ENCODE results near the gene SUFU. TPM values are rescaled to one million over a fixed set of nuclear protein-coding genes. Genes with fewer than 3 reads are reported as not detected.

Gene SUFU
- total RNA-seq, 4 donors from 2014 or later: 5.5 to 13.3 (median 8.2) TPM

DNA sequence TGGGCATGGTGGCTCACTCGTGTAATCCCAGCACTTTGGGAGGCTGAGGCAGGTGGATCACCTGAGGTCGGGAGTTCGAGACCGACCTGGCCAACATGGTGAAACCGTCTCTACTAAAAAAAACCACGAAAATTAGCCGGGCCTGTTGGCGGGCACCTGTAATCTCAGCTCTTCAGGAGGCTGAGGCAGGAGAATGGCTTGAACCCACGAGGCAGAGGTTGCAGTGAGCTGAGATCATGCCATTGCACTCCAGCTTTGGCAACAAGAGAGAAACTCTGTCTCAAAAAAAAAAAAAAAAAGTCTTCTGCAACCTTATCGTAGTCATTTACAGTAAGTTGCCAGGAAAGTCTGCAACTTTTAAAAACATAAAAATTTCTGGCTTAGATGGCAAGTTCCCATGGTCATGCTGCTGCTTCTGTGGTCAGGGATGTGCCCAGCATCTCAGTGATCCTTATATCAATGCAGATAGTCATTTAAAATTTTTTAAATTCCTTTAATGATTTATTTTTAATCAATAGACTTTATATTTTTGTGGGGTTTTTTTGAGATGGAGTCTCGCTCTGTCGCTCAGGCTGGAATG, 15.6 kb downstream of the SUFU start:
- TF ChIP-seq, protein P1, sequence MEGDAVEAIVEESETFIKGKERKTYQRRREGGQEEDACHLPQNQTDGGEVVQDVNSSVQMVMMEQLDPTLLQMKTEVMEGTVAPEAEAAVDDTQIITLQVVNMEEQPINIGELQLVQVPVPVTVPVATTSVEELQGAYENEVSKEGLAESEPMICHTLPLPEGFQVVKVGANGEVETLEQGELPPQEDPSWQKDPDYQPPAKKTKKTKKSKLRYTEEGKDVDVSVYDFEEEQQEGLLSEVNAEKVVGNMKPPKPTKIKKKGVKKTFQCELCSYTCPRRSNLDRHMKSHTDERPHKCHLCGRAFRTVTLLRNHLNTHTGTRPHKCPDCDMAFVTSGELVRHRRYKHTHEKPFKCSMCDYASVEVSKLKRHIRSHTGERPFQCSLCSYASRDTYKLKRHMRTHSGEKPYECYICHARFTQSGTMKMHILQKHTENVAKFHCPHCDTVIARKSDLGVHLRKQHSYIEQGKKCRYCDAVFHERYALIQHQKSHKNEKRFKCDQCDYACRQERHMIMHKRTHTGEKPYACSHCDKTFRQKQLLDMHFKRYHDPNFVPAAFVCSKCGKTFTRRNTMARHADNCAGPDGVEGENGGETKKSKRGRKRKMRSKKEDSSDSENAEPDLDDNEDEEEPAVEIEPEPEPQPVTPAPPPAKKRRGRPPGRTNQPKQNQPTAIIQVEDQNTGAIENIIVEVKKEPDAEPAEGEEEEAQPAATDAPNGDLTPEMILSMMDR (IDR thresholded peaks at IDR 0.05; ENCODE audit: low read depth): no peak

DNA sequence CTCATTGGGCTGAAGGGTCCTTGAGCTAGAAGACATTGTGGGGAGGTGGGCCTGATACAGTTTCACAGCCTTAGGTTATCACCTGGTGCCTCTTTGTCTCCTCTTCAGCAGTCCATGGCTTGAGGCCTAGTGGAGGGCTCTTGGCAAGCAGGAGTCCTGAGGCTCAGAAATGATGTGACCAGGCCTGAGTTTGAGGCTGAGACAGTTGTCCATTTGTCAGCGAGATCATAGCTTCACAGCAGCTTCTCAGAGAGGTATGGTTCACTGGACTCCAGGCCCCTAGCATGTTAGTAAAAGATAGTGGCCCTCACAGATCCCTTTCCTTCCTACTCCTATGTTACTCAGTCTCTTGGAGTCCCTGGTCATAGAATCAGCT, 19.1 kb downstream of the SUFU start:
- TF ChIP-seq, protein P1 (IDR thresholded peaks at IDR 0.05; ENCODE audit: low read depth): no peak

DNA sequence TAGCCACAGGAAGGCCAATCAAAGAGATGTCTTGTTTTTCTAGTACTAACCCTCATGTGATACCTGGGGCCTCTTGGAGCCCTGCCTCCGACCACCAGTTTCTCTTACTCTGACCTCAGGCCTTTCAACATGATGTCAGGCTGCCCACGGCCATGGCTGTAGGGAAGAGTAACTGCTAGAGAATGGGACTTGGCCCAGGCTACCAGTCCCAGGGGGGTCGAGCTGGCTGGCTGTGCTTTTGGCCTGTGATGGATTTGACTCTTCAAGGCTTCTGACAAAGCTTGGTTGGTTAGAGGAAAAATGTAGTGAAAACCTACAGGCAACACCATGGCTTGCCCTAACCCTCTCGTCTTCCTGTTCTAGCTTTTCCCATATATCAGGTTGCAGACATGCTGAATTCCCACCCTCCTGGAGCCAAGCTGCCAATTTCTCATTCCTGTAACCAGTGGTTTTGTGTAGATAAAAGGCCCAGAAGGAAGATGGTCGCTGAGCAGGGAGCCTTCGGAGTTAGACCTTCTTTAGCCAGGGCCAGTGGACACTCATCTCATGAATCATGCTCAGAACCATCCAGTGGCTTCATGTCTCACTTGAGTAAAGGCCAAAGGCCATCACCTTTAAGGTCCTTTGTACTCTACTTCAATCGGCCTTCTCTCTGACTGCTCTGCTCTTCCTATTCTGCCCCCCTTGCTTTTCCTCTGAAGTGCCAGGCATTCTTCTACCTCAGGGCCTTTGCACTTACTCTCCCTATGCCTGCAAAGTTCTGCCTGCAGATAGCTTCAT, 19.7 kb downstream of the SUFU start:
- TF ChIP-seq, protein P1 (IDR thresholded peaks at IDR 0.05; ENCODE audit: low read depth): no peak

DNA sequence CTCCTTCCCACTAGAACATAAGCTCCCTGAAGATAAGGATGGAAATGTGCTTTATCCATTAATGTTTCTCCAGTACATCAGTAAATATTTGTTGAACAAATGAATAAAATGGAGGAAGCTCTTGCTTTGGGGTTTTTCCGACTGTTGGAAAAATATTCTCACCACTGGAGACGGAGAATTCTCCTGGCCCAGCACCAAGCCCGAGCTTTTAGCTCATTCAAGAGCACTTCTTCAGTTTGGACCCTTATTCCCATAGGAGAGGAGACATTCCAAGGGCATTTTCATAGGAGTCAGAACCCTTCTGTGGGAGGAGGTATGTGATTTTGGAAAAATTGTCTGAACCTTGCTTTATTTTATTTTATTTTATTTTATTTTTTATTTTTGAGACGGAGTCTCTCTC, 21.0 kb downstream of the SUFU start:
- TF ChIP-seq, protein P1 (IDR thresholded peaks at IDR 0.05; ENCODE audit: low read depth): no peak

DNA sequence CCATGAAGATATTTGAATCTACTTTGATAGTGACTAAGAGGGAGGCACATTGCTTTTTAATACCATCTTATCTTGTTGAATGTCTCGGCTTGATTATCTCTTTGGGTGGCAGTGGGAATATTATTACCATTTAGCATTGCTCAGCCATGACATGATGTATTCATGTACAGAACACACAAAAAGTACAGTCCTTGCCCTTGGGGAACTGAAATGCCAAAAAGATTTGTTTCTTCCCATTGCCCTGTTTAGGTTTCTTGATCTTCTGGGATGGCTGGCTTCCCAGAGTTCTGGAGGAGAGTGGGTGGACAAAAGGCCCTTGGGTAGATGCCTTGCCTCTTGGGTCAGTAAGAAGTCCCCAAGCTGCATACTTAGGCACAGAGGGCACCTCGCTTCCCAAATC, 23.8 kb downstream of the SUFU start:
- TF ChIP-seq, protein P1 (IDR thresholded peaks at IDR 0.05; ENCODE audit: low read depth): no peak

DNA sequence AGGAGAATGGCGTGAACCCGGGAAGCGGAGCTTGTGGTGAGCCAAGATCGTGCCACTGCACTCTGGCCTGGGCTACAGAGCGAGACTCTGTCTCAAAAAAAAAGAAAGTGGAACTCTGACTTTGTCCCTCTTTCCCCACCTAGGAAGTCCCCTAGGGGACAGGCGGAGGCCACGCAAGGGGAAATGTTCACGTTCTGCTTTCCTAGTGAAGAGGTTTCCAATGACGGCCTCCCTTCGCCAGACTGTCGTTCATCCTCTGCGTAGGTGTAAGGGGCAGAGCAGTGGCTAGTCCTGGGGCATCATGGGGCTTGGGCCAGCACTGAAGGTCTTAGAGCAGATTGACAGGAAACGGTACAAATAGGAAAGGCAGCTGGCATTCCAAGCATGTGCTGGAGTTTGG, 30.6 kb downstream of the SUFU start:
- TF ChIP-seq, protein P1 (IDR thresholded peaks at IDR 0.05; ENCODE audit: low read depth): no peak

DNA sequence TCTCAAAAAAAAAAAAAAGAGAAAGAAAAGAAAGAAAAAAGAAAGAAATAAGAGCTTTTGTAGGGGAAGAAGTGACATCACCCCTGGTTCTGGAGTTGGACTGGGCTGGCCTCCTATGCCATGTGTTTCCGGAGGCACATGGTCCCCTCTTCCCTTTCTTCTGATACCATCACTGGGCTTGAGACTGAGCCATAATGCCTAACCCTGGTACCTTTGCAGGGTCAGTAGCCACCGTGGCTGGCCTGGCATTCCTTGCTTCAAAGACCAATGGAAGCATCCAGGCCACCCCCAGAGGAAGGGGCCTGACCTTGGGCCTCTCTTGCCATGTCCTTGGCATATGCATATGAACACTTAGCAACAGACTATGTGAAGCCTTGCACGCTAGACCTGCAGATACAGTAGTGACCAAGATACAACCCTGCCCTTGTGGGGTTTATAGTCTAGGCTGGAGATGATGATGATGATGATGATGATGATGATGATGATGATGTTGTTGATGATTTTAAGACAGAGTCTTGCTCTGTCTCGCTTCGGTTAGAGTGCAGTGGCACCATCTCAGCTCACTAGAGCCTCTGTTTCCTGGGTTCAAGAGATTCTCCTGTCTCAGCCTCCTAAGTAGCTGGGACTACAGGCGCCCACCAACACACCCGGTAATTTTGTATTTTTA, 31.8 kb downstream of the SUFU start:
- TF ChIP-seq, protein P1 (IDR thresholded peaks at IDR 0.05; ENCODE audit: low read depth): no peak

Measured in subcutaneous adipose tissue (tissue), 4 donors.